B cell (primary cell): ENCODE measurements around the gene TMEM38B. TPM values are rescaled to one million over a fixed set of nuclear protein-coding genes. Genes with fewer than 3 reads are reported as not detected.

Experiments
- ATAC-seq: fragments of 200-7000 bp; cut with Tn5 transposase; one replicate; pipeline ENCODE4 v1.10.0; 2021; ENCODE audit warnings: low read depth, mild to moderate bottlenecking, moderate number of reproducible peaks, moderate library complexity
- CTCF ChIA-PET: fragments of 350-600 bp; sonication (Branson Sonifier 250); formaldehyde crosslinking; loops from one replicate; lab custom pipeline; 2021; ENCODE audit warnings: antibody characterized with exemption, inconsistent platforms; lab: Charles Lee
- POLR2A ChIA-PET: fragments of 350-600 bp; sonication (Branson Sonifier 250); formaldehyde crosslinking; loops from one replicate; lab custom pipeline; 2021; ENCODE audit warnings: antibody characterized with exemption; lab: Charles Lee
- DNase-seq: peaks from one replicate; pipeline ENCODE4 v3.0.0; 2013
- H2AFZ ChIP-seq: 2 replicates; pipeline ENCODE4 v1.6.1; 2012; ENCODE audit warnings: mild to moderate bottlenecking, low read depth, low read length; ENCODE audit not compliant: insufficient read depth, poor library complexity, severe bottlenecking
- H3K27ac ChIP-seq, 2 donors: 1 replicate in 1 of 2; 2 replicates in 1 of 2; pipeline ENCODE4 v1.5.1; 2012 to 2013; ENCODE audit warnings: low read length in 2 of 2, mild to moderate bottlenecking in 2 of 2, moderate library complexity in 1 of 2
- H3K27me3 ChIP-seq, 4 experiments: fragments of 200-600 bp in 1 of 4; sonication (generic) in 1 of 4; replicated peaks in 1 of 4; 1 replicate in 2 of 4; 2 replicates in 2 of 4; pipeline versions ENCODE4 v1.6.1 to v1.7.0; 2013 to 2016; ENCODE audit warnings: low read length in 3 of 4, mild to moderate bottlenecking in 2 of 4, mixed read lengths in 1 of 4, moderate library complexity in 1 of 4; ENCODE audit not compliant: insufficient read depth in 4 of 4, control insufficient read depth in 3 of 4; ENCODE audit errors: control extremely low read depth in 1 of 4
- H3K36me3 ChIP-seq, 2 experiments: replicated peaks in 1 of 2; 1 replicate in 1 of 2; 2 replicates in 1 of 2; pipeline versions ENCODE4 v1.6.1 to v1.7.1; 2013; ENCODE audit warnings: low read length in 1 of 2; ENCODE audit not compliant: insufficient read depth in 2 of 2, control insufficient read depth in 1 of 2; ENCODE audit errors: control extremely low read depth in 1 of 2, extremely low read depth in 1 of 2
- H3K4me1 ChIP-seq, 2 donors: fragments of 200-600 bp in 1 of 2; sonication (generic) in 1 of 2; 1 replicate in 1 of 2; 2 replicates in 1 of 2; pipeline versions ENCODE4 v1.5.1 to v1.6.1; 2013 to 2017; ENCODE audit warnings: low read length in 2 of 2; ENCODE audit not compliant: control insufficient read depth in 2 of 2, insufficient read depth in 2 of 2
- H3K4me2 ChIP-seq: replicated peaks from 2 replicates; pipeline ENCODE3; 2012; ENCODE audit warnings: mild to moderate bottlenecking, low read depth, low read length; ENCODE audit not compliant: poor library complexity, severe bottlenecking
- H3K4me3 ChIP-seq, 5 experiments: fragments of 200-600 bp in 1 of 5; sonication (generic) in 1 of 5; 1 replicate in 3 of 5; 2 replicates in 2 of 5; pipeline versions ENCODE4 v1.5.1 to v1.7.0; 2011 to 2016; ENCODE audit warnings: low read length in 4 of 5, mild to moderate bottlenecking in 4 of 5, low read depth in 2 of 5, control low read depth in 1 of 5, moderate library complexity in 1 of 5; ENCODE audit not compliant: insufficient read depth in 1 of 5; ENCODE audit errors: control extremely low read depth in 1 of 5, extremely low read depth in 1 of 5
- H3K79me2 ChIP-seq: fragments of 200-600 bp; sonication (generic); one replicate; pipeline ENCODE4 v1.6.0; 2016; ENCODE audit warnings: low read length; ENCODE audit not compliant: control insufficient read depth, insufficient read depth
- H3K9ac ChIP-seq: fragments of 200-600 bp; sonication (generic); 2 replicates; pipeline ENCODE4 v1.6.1; 2017; ENCODE audit warnings: mild to moderate bottlenecking, low read length, moderate library complexity
- H3K9me3 ChIP-seq, 3 donors: one replicate each; pipeline versions ENCODE4 v1.6.1 to v1.7.1; 2013; ENCODE audit warnings: low read length in 2 of 3; ENCODE audit not compliant: control insufficient read depth in 2 of 3, insufficient read depth in 1 of 3; ENCODE audit errors: control extremely low read depth in 1 of 3
- H4K20me1 ChIP-seq: 2 replicates; pipeline ENCODE4 v1.6.0; 2012; ENCODE audit warnings: mild to moderate bottlenecking, low read length; ENCODE audit not compliant: insufficient read depth, control insufficient read depth, poor library complexity, severe bottlenecking
- H3K27ac Mint-ChIP-seq: one replicate; pipeline ENCODE4 v1.8.0; 2021; ENCODE audit warnings: mixed read lengths
- H3K27me3 Mint-ChIP-seq: one replicate; pipeline ENCODE4 v1.8.0; 2021; ENCODE audit warnings: mixed read lengths
- H3K4me1 Mint-ChIP-seq: one replicate; pipeline ENCODE4 v1.8.0; 2021; ENCODE audit warnings: mixed read lengths
- H3K4me3 Mint-ChIP-seq: one replicate; pipeline ENCODE4 v1.8.0; 2021; ENCODE audit warnings: mixed read lengths
- H3K9me3 Mint-ChIP-seq: one replicate; pipeline ENCODE4 v1.8.0; 2022; ENCODE audit warnings: mixed read lengths; ENCODE audit not compliant: insufficient read depth
- CTCF ChIP-seq: fragments of 200-600 bp; IDR thresholded peaks from one replicate; pipeline ENCODE4 v1.8.0; 2022; ENCODE audit warnings: antibody characterized with exemption, mild to moderate bottlenecking
- EZH2 ChIP-seq: IDR thresholded peaks from 2 replicates; pipeline ENCODE4 v1.6.1; 2012; ENCODE audit warnings: borderline replicate concordance, low read depth, mild to moderate bottlenecking, moderate library complexity, low read length; ENCODE audit not compliant: insufficient read depth, poor library complexity, severe bottlenecking
- WGBS: methylation state at CpG from one replicate; pipeline ENCODE4 v1.1.5; 2013; ENCODE audit warnings: missing lambda C conversion rate; ENCODE audit not compliant: insufficient coverage; 5-methylcytosine and 5-hydroxymethylcytosine counted together
- intact Hi-C: fragments of 100-400 bp; cut with micrococcal nuclease; formaldehyde crosslinking; loops from one replicate; pipeline ENCODE4 v1.10.0; 2022
- polyA plus RNA-seq: library from polyadenylated mRNA; depleted of rRNA; stranded (reverse); fragments of >200 nt; gene quantifications from 2 replicates; pipeline ENCODE4 v1.2.3, GENCODE V29; 2012
- total RNA-seq, 2 donors: library from RNA; stranded (reverse); fragments of 120-200 nt in 1 of 2; gene quantifications; 1 replicate in 1 of 2; 2 replicates in 1 of 2; pipeline versions ENCODE4 v1.2.3 to v1.2.4, GENCODE V29; 2013 to 2022

TMEM38B gene
- total and polyA plus RNA-seq, 2 donors (not counting 1 experiment from before 2014, with no cell fraction given): 6.4 to 29.6 TPM

GRCh38 chr9:105690742-105691141 lies 3.6 kb upstream of the TMEM38B start:
- no peaks in the 10 kb centered on the region for H3K9me3 Mint-ChIP-seq
- DNase-seq: no peak
- Histone ChIP-seq H4K20me1 (no peaks in the 10 kb centered on the region), H3K9ac (no peak overlapping the region), H3K9me3 (no peaks in the 10 kb centered on the region), H3K4me1 (peaks cover 15 to 16% of the 10 kb centered on the region in 2 donors), H3K36me3 (no peaks in the 10 kb centered on the region), H3K27me3 (peaks cover 0 to 14% (median 11%) of the 10 kb centered on the region in 4 experiments), H3K4me3 (no peak overlapping the region), H3K27ac (no peak overlapping the region), H3K4me2 (no peak overlapping the region), H3K79me2 (no peaks in the 10 kb centered on the region), H2AFZ (no peak overlapping the region)
- intact Hi-C loops: loop anchor here (5.0 to 10.0 kb wide), 3 partner anchors 698 to 943 kb away; partner anchors contain the start of genes ABCA1 and NIPSNAP3A
- ChIA-PET POLR2A (no interaction called here), CTCF (interaction anchor here (0.6 to 2.6 kb wide), 4 partner anchors 9 to 53 kb away, joined by 3 to 13 read pairs (median 4); partner anchors contain the start of gene TAL2)
- H3K27me3 Mint-ChIP-seq: peaks cover 40% of the 10 kb centered on the region
- no peak for ATAC-seq
- TF ChIP-seq CTCF (peak; percentile 51), EZH2 (no peak)
- H3K27ac Mint-ChIP-seq: no peak overlapping the region
- no CpG with 5 or more reads among the region's 2 CpGs for WGBS
- peaks cover 13% of the 10 kb centered on the region for H3K4me1 Mint-ChIP-seq
- no peak overlapping the region for H3K4me3 Mint-ChIP-seq
